Measurements from ENCODE around the gene TALDO1.

TALDO1 gene

DNA sequence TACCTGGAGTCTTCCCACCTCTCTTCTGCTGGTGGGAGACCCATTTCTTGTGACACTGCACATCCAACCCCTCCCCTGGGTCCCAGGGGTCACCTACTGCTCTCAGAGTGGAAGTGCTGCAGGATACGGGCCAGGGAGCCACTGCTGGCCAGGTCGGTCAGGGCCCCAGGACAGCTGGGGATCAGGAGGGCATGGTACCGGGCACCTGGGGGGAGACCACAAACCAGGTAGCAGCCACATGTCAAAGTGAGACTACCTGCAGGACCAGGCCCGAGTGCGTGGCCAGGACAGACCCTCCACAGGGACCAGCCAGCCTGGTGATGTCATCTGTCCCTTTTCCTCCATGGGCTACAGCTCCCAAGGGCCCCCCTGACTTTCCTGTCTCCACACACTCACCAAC lies 26.2 kb downstream of the TALDO1 start:
- TF ChIP-seq, protein P1, sequence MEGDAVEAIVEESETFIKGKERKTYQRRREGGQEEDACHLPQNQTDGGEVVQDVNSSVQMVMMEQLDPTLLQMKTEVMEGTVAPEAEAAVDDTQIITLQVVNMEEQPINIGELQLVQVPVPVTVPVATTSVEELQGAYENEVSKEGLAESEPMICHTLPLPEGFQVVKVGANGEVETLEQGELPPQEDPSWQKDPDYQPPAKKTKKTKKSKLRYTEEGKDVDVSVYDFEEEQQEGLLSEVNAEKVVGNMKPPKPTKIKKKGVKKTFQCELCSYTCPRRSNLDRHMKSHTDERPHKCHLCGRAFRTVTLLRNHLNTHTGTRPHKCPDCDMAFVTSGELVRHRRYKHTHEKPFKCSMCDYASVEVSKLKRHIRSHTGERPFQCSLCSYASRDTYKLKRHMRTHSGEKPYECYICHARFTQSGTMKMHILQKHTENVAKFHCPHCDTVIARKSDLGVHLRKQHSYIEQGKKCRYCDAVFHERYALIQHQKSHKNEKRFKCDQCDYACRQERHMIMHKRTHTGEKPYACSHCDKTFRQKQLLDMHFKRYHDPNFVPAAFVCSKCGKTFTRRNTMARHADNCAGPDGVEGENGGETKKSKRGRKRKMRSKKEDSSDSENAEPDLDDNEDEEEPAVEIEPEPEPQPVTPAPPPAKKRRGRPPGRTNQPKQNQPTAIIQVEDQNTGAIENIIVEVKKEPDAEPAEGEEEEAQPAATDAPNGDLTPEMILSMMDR (IDR thresholded peaks at IDR 0.05; ENCODE audit: extremely low read depth, missing control alignments), result no peak
- DNase-seq (ENCODE audit: low spot score), result no peak

DNA sequence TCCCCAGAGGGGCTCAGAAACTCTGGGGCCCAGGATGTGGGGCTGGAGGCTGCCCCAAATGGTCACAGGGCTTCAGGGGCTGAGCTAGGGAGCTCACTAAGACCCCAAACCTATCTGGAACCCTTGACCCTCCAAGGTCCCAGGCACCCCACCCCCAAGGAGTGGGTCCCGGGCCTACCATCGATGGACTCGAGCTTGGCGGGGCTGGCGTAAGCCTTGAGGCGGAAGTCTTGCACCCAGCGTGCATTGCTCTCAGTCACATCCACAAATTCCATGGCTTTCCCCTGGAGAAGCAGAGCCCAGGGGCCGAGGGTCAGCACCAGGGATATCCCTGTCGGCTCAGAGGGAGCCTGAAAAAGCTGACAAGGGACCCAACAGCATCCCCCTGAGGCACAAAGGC lies 26.6 kb downstream of the TALDO1 start:
- TF ChIP-seq, protein P1 (IDR thresholded peaks at IDR 0.05; ENCODE audit: extremely low read depth, missing control alignments), result no peak
- DNase-seq (ENCODE audit: low spot score), result no peak

DNA sequence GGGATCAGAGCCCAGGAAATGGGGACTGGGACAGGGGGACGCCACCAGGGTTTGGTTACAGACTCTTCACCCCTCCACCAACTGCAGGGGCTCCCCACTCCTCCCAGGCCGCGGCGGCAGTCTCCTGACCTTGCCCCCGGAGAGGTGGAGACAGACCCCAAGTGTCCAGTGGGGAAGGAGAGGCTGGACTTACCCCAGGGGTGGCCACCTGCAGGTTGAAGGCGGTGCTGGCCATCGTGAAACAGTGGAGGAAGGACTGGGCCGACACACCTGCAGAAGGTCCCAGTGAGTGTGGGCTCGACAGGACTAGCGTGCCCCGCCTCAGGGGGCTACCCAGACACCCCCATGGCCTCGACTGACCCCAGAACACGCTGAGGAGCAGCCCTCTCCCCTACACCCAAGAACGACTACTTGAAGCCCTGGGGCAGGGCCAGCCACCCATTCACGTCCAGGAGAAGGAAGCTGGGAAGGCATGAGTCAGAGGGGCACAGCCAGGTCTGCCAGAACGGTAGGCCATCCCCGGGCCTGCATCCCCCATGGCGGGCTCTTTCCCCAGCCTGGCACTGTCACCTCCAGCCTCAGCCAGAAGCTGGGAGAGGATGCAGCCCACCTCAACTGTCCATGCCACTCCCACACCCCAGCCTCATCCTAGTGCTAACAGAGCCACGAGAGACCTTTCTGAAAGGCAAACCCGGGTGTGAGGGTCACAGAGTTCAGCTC lies 27.8 kb downstream of the TALDO1 start:
- no peak for DNase-seq (ENCODE audit: low spot score)
- TF ChIP-seq, protein P1 (IDR thresholded peaks at IDR 0.05; ENCODE audit: extremely low read depth, missing control alignments), result no peak

DNA sequence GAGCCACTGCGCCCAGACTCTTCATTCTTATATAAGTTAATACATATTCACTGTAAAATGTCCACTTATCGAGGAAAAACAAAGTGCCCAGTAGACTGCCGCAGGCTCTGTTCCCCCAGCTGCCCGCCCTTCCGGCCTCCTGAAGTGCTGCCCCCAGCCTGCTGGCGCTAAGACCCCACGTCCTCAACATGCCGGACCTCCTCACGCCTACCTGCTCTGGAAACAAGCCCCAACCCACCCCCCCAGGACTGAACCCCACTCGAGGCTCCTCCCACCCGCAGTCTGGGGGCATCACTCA lies 28.9 kb downstream of the TALDO1 start:
- TF ChIP-seq, protein P1 (IDR thresholded peaks at IDR 0.05; ENCODE audit: extremely low read depth, missing control alignments), result no peak
- DNase-seq (ENCODE audit: low spot score), result no peak

DNA sequence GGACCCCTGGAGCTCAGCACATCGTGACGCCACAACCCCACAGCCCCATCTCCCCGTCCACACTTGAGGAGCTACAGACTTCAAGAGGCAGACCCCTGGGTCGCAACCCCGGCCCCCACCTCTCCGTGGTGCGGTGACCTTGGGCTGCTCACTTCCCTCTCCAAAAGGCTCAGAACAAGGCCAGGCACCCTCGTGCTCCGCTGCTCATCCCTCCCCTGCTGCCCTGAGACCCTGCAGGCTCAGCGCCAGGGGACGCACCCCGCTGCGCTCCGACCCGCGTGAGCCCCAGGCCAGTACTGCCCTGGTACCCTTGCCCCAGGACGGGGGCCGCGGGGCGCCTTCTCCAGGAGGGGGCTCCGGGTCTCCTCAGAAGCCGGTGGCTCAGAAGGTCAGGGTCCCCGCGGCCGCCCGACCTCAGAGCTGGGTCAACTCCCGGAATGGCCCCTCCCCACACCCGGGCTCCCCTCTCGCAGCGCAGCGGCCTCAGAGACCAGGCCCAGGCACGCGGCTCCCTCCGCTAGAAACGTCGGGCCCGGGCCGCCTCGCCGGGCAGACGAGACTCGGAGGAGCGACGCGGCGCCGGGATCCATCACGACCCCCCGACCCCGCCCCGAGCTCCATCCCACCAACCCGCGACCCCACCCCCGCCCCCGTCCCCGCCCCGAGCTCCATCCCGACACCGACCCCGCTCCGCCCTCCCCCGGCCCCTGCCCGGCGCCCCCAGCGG lies 29.5 kb downstream of the TALDO1 start:
- TF ChIP-seq, protein P1 (IDR thresholded peaks at IDR 0.05; ENCODE audit: extremely low read depth, missing control alignments), result peak; percentile 1
- no peak for DNase-seq (ENCODE audit: low spot score)

DNA sequence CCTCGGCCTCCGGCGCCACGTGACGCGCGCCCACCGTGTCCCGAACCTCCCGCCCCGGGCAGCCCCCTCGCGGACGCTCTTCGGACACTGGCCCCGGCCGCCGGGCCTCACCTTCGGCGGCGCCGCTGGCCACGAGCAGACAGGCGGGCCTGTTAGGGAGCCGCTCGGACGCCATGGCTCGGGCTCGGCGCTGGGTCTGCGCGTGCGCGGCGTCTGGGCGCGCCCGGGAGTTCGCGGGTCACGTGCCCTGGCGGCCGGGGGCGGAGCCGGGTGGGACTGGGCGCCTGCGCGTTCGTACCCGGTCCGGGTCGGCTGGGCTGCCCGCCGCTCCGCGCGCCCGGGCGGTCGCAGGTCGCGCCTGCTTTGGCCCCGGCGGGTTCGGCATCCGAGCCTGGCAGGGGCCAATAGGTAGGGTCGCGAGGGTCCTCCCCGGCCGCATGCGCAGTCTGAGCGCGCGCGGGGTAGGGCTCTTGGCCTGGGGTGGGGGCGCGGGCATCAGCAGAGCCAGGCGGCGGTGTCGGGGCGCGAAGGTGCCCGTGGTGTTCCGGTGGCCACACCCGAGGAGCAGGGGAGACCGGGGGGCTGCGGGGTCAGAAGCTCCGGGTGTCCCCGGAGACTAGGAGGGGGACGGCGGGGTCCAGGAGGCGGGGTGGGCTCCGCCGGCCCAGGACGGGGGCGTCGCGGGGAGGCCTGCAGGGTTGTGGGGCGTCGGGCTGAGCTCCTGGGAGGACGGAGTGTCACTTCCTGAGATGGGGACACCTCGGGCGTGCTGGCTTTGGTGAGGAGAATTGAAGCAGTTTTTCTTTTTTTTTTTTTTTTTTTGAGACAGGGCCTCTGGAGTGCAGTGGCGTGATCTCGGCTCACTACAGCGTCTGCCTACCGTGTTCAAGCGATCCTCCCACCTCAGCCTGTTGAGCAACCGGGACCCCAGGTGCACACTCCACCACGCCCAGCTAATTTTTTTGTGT lies 30.3 kb downstream of the TALDO1 start, which contains the start of gene GATD1:
Gene GATD1, minus strand, starts transcription at position 200 of the 968 bp plus-strand sequence. Its CDS starts 25 bp downstream, at position 175.
- TF ChIP-seq, protein P1 (IDR thresholded peaks at IDR 0.05; ENCODE audit: extremely low read depth, missing control alignments), result no peak
- peak; percentile 100 for DNase-seq (ENCODE audit: low spot score)

All from GM20000 (cell line).